IPS-15b (cell line): ENCODE data around the gene MEAK7.

Source experiments
- H3K27me3 ChIP-seq: one replicate; pipeline ENCODE4 v1.6.1; 2013; ENCODE audit warnings: low read length; ENCODE audit not compliant: control insufficient read depth, insufficient read depth
- H3K36me3 ChIP-seq: one replicate; pipeline ENCODE4 v1.6.1; 2013; ENCODE audit warnings: low read length; ENCODE audit not compliant: control insufficient read depth, insufficient read depth
- H3K4me1 ChIP-seq: one replicate; pipeline ENCODE4 v1.6.1; 2013; ENCODE audit warnings: mild to moderate bottlenecking, low read length; ENCODE audit not compliant: control insufficient read depth, insufficient read depth
- H3K4me3 ChIP-seq: one replicate; pipeline ENCODE4 v1.5.1; 2013; ENCODE audit warnings: low read depth, low read length
- H3K9ac ChIP-seq: one replicate; pipeline ENCODE4 v1.6.1; 2013; ENCODE audit warnings: low read depth, mild to moderate bottlenecking, low read length
- H3K9me3 ChIP-seq: one replicate; pipeline ENCODE4 v1.6.1; 2013; ENCODE audit warnings: mild to moderate bottlenecking, low read length; ENCODE audit not compliant: control insufficient read depth, insufficient read depth

MEAK7 gene, protein sequence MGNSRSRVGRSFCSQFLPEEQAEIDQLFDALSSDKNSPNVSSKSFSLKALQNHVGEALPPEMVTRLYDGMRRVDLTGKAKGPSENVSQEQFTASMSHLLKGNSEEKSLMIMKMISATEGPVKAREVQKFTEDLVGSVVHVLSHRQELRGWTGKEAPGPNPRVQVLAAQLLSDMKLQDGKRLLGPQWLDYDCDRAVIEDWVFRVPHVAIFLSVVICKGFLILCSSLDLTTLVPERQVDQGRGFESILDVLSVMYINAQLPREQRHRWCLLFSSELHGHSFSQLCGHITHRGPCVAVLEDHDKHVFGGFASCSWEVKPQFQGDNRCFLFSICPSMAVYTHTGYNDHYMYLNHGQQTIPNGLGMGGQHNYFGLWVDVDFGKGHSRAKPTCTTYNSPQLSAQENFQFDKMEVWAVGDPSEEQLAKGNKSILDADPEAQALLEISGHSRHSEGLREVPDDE

GRCh38 chr16:84504420-84505248 lies at the start of gene MEAK7:
MEAK7 (minus strand) TSS chr16:84504659; CDS start chr16:84498086, 6,573 bp downstream.
- Histone ChIP-seq H3K36me3 (peaks cover 4% of the 10 kb centered on the region), H3K9me3 (no peaks in the 10 kb centered on the region), H3K4me1 (peaks cover 2% of the 10 kb centered on the region), H3K4me3 (peak within 1 kb of the TSS; percentile 91), H3K9ac (peak within 1 kb of the TSS; percentile 76), H3K27me3 (no peaks in the 10 kb centered on the region)

DNA sequence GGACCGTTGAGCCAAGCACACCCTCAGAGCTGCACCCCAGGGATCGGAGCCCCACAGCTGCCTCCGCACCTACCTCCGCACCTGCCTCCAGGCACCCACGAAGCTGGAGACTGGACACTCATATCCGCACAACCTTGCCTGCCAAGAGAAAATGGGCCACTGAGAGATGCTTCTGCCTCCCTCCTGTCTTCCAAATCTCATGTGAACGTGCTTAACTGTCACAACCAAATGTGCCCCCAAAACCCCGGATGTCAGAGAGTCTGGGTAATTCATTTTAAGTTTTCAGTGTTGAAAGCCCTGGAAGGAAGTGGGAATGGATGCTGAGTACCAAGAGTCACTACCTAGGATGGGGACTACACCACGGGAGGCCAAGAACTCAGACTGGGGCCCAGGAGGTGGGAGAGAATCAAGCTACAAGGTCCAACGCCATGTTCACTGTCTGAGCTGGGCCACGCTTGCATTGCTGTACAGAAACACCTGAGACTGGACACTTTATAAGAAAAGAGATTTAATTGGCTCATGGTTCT lies 49.5 kb upstream of the MEAK7 start:
- Histone ChIP-seq H3K27me3 (no peaks in the 10 kb centered on the region), H3K4me3 (no peak overlapping the region), H3K9me3 (no peaks in the 10 kb centered on the region), H3K4me1 (peaks cover 9% of the 10 kb centered on the region), H3K9ac (no peak overlapping the region), H3K36me3 (no peaks in the 10 kb centered on the region)

DNA sequence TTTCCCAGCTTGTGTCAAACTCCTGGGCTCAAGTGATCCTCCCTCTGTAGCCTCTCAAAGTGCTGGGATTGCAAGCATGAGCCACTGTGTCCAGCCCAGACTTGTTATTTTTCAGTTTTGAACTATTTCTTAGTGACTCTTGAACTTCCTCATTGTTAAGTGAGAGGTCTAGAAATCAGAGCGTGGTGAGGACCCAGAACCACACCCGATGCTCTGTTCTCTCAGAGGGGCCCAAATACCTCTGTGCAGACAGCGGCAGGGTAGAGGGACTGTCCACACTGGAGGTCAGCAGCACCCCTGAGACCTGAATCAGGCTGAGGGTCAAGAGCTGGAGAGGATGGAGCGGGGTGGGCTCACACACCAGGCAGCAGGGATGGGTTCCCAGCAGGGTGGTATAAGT lies 47.7 kb upstream of the MEAK7 start:
- H3K27me3 ChIP-seq: no peaks in the 10 kb centered on the region
- H3K9me3 ChIP-seq: no peaks in the 10 kb centered on the region
- H3K4me3 ChIP-seq: no peak overlapping the region
- H3K9ac ChIP-seq: no peak overlapping the region
- peaks cover 6% of the 10 kb centered on the region for H3K4me1 ChIP-seq
- no peaks in the 10 kb centered on the region for H3K36me3 ChIP-seq

GRCh38 chr16:84550096-84550495 lies 45.6 kb upstream of the MEAK7 start:
- H3K9ac ChIP-seq: no peak overlapping the region
- no peaks in the 10 kb centered on the region for H3K27me3 ChIP-seq
- H3K4me3 ChIP-seq: no peak overlapping the region
- H3K4me1 ChIP-seq: peaks cover 3% of the 10 kb centered on the region
- H3K36me3 ChIP-seq: no peaks in the 10 kb centered on the region
- no peaks in the 10 kb centered on the region for H3K9me3 ChIP-seq

DNA sequence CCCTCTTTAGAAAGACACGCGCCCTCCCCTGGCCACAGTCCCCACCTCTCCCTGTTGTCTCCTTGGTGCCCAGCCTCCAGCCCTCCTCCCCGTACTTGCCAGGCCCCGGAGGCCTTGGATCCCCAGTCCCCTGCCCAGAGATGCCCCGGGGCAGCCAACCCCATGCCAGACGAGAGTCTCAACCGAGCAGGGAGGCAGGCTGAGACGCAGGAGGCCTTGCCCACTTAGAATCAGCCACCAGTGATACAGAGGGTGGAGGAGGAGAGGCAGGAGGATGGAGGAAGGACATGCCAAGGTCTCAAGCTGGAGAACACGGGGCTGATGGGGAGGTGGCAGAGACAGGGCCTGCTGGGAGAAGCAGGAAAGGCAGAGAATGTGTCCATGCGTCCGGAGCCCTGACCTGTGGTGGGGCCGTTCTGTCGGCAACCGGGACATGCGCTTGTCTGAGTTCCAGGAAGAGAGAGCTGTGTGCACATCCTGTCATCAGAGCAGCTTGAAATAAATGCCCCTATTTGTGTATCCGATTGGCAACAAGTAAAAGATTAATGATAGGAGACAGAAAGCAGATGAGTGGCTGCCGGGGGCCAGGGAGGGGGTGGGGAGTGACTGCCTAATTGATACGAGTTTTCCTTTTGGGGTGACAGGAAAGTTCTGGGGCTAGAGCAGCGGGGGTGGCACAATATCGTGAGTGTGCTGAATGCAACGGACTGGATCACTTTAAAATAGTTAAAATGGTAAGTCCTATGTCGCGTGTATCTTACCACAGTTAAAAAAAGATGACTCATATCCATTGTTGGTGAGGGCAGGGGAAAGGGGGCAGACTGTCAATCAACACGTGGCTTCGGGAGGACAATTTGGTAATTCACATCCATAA lies 44.7 kb upstream of the MEAK7 start:
- Histone ChIP-seq H3K4me1 (peaks cover 3% of the 10 kb centered on the region), H3K4me3 (no peak overlapping the region), H3K36me3 (no peaks in the 10 kb centered on the region), H3K9me3 (no peaks in the 10 kb centered on the region), H3K27me3 (no peaks in the 10 kb centered on the region), H3K9ac (no peak overlapping the region)

- H3K4me3 ChIP-seq: no peak overlapping the region
- no peaks in the 10 kb centered on the region for H3K36me3 ChIP-seq
- H3K9me3 ChIP-seq: no peaks in the 10 kb centered on the region
- H3K9ac ChIP-seq: no peak overlapping the region
- H3K4me1 ChIP-seq: peaks cover 3% of the 10 kb centered on the region
- no peaks in the 10 kb centered on the region for H3K27me3 ChIP-seq
Observed at GRCh38 chr16:84548508-84548907, 44.0 kb upstream of the MEAK7 start.

DNA sequence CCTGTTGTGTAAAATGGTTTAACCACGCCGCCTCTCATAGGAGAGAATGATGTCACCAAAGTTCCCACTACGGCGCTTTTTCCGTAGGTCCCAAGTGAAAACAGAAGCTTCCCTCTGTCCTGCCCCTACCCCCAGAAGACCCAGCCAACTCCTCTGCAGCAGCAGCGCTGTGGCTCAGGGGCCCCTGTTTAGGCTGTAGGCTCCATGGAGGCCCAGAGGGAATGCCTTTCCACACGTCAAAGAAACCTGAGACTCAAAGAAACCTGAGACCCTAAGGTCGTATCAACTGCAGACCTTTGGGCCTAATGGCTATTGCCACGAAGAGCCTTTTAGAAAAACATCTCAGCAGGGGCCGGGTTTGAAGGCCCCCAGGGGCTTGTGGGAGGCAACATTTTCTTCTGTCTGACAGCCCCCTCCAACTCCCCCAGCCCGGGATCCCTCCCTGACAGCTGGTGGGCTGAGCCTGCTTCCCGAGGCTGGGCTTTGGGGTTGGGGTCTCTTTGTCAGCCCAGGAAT lies 43.1 kb upstream of the MEAK7 start:
- Histone ChIP-seq H3K4me3 (no peak overlapping the region), H3K9me3 (no peaks in the 10 kb centered on the region), H3K36me3 (no peaks in the 10 kb centered on the region), H3K27me3 (no peaks in the 10 kb centered on the region), H3K9ac (no peak overlapping the region), H3K4me1 (peaks cover 3% of the 10 kb centered on the region)

GRCh38 chr16:84546669-84547545 lies 42.4 kb upstream of the MEAK7 start:
- no peak overlapping the region for H3K4me3 ChIP-seq
- H3K4me1 ChIP-seq: peaks cover 3% of the 10 kb centered on the region
- H3K36me3 ChIP-seq: no peaks in the 10 kb centered on the region
- H3K27me3 ChIP-seq: no peaks in the 10 kb centered on the region
- H3K9ac ChIP-seq: no peak overlapping the region
- no peaks in the 10 kb centered on the region for H3K9me3 ChIP-seq

DNA sequence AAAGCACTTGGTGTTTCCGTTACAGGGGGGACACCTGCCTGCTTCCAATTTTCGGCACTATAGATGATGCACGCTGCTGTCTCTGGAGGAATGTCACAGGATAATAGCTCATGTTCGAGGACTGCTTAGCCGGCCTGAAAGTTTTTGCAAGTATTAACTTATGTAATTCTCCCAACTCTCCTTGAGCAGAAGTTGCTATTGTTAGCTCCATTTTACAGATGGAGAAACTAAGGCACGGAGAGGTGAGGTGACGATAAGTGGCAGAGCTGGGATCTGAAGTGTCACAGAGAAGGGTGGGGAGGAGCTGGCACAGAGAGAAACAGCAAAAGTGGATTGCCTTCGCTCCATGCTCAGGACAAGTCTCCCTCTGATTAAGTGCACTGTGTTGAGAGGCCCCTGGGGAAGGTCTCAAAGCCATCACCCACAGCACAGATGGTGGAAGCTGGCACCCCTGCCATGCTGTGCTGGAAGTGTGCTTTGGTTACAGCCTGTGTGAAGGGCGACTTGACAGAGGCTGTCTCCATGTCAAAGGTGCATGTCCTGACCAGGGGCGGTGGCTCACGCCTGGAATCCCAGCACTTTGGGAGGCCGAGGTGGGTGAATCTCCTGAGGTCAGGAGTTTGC lies 40.8 kb upstream of the MEAK7 start:
- H3K36me3 ChIP-seq: no peaks in the 10 kb centered on the region
- no peak overlapping the region for H3K4me3 ChIP-seq
- H3K9me3 ChIP-seq: no peaks in the 10 kb centered on the region
- peaks cover 3% of the 10 kb centered on the region for H3K4me1 ChIP-seq
- H3K27me3 ChIP-seq: no peaks in the 10 kb centered on the region
- no peak overlapping the region for H3K9ac ChIP-seq

GRCh38 chr16:84544031-84544773 lies 39.7 kb upstream of the MEAK7 start:
- Histone ChIP-seq H3K4me3 (no peak overlapping the region), H3K9me3 (no peaks in the 10 kb centered on the region), H3K27me3 (no peaks in the 10 kb centered on the region)

More at GRCh38 chr16:84544031-84544773, 39.7 kb upstream of the MEAK7 start:
- Histone ChIP-seq H3K4me1 (peaks cover 3% of the 10 kb centered on the region), H3K36me3 (no peaks in the 10 kb centered on the region), H3K9ac (no peak overlapping the region)
